ENCODE measurements around the gene PRMT2.

DNA sequence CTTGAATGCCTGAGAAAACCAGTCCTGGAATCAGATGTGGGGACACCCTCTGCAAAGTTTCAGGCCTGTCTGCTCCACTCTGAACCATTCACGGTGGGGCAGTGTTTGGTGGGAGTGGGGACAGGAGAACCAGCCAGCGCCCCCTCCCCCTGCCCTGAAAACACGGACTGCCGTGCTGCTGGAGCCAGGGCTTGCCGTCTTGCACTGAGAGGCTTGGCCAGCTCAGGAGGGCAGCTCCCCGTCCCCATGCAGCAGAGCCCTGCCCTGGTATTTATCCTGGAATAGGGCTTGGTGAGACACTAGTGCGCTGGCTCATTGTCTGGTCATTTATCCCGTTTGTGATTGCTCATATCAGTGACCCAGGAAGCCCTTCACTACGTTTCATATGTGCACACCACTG is 34.5 kb upstream of the PRMT2 start:
- TF ChIP-seq, protein P1, sequence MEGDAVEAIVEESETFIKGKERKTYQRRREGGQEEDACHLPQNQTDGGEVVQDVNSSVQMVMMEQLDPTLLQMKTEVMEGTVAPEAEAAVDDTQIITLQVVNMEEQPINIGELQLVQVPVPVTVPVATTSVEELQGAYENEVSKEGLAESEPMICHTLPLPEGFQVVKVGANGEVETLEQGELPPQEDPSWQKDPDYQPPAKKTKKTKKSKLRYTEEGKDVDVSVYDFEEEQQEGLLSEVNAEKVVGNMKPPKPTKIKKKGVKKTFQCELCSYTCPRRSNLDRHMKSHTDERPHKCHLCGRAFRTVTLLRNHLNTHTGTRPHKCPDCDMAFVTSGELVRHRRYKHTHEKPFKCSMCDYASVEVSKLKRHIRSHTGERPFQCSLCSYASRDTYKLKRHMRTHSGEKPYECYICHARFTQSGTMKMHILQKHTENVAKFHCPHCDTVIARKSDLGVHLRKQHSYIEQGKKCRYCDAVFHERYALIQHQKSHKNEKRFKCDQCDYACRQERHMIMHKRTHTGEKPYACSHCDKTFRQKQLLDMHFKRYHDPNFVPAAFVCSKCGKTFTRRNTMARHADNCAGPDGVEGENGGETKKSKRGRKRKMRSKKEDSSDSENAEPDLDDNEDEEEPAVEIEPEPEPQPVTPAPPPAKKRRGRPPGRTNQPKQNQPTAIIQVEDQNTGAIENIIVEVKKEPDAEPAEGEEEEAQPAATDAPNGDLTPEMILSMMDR (IDR thresholded peaks at IDR 0.05; ENCODE audit: insufficient read depth, low read length), result no peak
- no peak for TF ChIP-seq POLR2AphosphoS5 (IDR thresholded peaks at IDR 0.05; ENCODE audit: low read depth)
